ENCODE measurements around the gene SLC52A3. TPM values are rescaled to one million over a fixed set of nuclear protein-coding genes. Genes with fewer than 3 reads are reported as not detected.

Gene SLC52A3
- total and polyA plus RNA-seq, 2 donors (not counting 3 experiments of a cell fraction or from before 2014, with no cell fraction given), result not detected

DNA sequence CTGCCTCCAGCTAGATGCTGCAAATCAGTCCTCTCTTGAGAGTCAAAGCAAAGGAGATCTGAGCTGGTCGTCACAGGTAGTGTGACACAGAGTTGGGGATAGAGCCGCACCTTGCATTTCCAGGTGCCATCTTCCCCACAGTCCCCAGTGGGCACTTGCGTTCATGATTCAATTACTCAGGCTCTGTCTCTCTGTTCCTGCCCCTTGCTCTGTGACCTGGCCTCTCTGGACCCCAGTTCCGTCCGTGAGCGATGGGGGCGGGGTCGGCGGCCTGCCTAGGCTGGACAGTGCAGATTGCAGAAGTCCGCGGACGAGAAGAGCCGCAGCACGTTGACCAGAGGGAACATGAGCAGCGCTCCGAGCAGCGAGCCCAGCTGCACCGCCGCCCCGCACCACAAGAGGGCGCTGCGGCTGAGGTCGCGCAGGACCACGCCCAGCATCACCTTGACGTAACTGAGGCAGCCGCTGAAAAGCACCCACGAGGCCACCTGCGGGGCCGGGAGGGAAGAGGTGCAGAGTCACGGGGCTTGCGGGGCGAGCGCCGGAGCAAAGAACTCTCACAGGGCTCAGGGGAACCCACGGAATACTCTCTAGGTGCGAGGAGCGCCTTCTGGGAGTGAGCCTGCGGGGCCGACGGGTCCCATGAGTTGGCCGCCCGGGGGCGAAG, 7.4 kb downstream of the SLC52A3 start:
- CTCF ChIA-PET, result interaction anchor here (1.3 to 1.6 kb wide), 2 partner anchors 8 to 13 kb away, joined by 4 read pairs; partner anchors contain the start of gene SLC52A3
- intact Hi-C loops (cut with micrococcal nuclease), result no loop called here

DNA sequence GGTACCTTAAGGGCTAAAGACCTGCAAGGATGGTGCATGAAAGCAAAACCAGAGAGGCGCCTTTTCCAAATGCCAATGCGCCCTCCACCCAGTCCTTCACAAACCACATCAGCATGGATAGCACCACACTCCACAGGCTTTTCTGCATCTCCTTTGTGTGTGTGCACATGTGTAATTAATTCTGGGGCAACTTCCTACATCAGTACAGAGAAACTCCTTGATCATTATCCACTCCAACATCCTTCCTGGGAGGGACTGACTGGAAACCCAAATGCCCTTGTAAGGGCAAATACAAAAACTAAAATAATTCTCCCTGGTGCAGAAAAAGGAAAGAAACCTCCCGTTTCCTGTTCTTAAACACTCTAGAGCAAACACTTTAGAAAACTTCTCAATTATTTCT, 10.8 kb downstream of the SLC52A3 start:
- FAIRE-seq (no peak), DNase-seq (ENCODE audit: low read depth, low spot score) (no peak)
- intact Hi-C loops (cut with micrococcal nuclease) (no loop called here), dilution Hi-C loops (cut with MboI; ENCODE audit: extremely low pct_ligation_motif_present, low sequenced_read_pairs) (no loop called here)
- no peaks in the 10 kb centered on the region for H4K20me1 ChIP-seq (replicated peaks; ENCODE audit: control insufficient read depth, extremely low read depth, insufficient read depth, low read length)
- no TSS peak for BruUV-seq (replicated peaks)
- H3K9me3 ChIP-seq (replicated peaks; ENCODE audit: control insufficient read depth, insufficient read depth, low read length), result no peaks in the 10 kb centered on the region
- H3K27me3 ChIP-seq (ENCODE audit: control insufficient read depth in 2 of 2, insufficient read depth in 2 of 2, low read length in 2 of 2), result peaks cover 0 to 2% of the 10 kb centered on the region in 2 experiments
- no peaks in the 10 kb centered on the region for H3K4me1 ChIP-seq (ENCODE audit: control insufficient read depth, extremely low read depth, insufficient read depth, low read length)
- H3K79me2 ChIP-seq (ENCODE audit: control insufficient read depth, insufficient read depth, low read length), result no peaks in the 10 kb centered on the region
- no peaks in the 10 kb centered on the region for H3K36me3 ChIP-seq (ENCODE audit: control insufficient read depth in 2 of 2, extremely low read depth in 1 of 2, insufficient read depth in 2 of 2, low read length in 2 of 2)
- H3K9ac ChIP-seq (replicated peaks; ENCODE audit: extremely low read depth, insufficient read depth, low read length), result no peak overlapping the region
- no peak overlapping the region for H3K4me2 ChIP-seq (ENCODE audit: insufficient read depth, low read length)
- TF ChIP-seq POLR2A (IDR thresholded peaks at IDR 0.05; ENCODE audit: low read depth, low read length), result no peak
- TF ChIP-seq, protein P1, sequence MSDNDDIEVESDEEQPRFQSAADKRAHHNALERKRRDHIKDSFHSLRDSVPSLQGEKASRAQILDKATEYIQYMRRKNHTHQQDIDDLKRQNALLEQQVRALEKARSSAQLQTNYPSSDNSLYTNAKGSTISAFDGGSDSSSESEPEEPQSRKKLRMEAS (IDR thresholded peaks at IDR 0.05; ENCODE audit: insufficient read depth, insufficient read length), result no peak
- no peak for TF ChIP-seq JUN (IDR thresholded peaks at IDR 0.05; ENCODE audit: borderline replicate concordance, insufficient read depth, insufficient read length, low read depth)
- no peak for TF ChIP-seq MYC (IDR thresholded peaks at IDR 0.05; ENCODE audit: low read depth, low read length)
- TF ChIP-seq, protein P2, sequence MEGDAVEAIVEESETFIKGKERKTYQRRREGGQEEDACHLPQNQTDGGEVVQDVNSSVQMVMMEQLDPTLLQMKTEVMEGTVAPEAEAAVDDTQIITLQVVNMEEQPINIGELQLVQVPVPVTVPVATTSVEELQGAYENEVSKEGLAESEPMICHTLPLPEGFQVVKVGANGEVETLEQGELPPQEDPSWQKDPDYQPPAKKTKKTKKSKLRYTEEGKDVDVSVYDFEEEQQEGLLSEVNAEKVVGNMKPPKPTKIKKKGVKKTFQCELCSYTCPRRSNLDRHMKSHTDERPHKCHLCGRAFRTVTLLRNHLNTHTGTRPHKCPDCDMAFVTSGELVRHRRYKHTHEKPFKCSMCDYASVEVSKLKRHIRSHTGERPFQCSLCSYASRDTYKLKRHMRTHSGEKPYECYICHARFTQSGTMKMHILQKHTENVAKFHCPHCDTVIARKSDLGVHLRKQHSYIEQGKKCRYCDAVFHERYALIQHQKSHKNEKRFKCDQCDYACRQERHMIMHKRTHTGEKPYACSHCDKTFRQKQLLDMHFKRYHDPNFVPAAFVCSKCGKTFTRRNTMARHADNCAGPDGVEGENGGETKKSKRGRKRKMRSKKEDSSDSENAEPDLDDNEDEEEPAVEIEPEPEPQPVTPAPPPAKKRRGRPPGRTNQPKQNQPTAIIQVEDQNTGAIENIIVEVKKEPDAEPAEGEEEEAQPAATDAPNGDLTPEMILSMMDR (IDR thresholded peaks at IDR 0.05; ENCODE audit: extremely low read depth in 1 of 2, insufficient read depth in 1 of 2, low read depth in 1 of 2, low read length in 2 of 2), result no peak
- no peak for TF ChIP-seq EZH2 (IDR thresholded peaks at IDR 0.05; ENCODE audit: borderline replicate concordance, low read depth, low read length, severe bottlenecking)
- TF ChIP-seq FOS (IDR thresholded peaks at IDR 0.05; ENCODE audit: borderline replicate concordance, insufficient read depth, low read length), result no peak
- TF ChIP-seq POLR2AphosphoS5 (IDR thresholded peaks at IDR 0.05; ENCODE audit: insufficient read depth, low read depth, low read length), result no peak
- TF ChIP-seq GATA2 (IDR thresholded peaks at IDR 0.05; ENCODE audit: insufficient read depth, insufficient read length, low read depth, low read length), result no peak
- CTCF ChIA-PET, result interaction anchor here (0.7 to 1.1 kb wide), 2 partner anchors 15 to 403 kb away, joined by 3 read pairs; no protein-coding TSS in a partner anchor
- POLR2A ChIA-PET, result no interaction called here
- no peak overlapping the region for H3K4me3 ChIP-seq (replicated peaks in 1 of 3; ENCODE audit: insufficient read depth in 1 of 3, low read depth in 1 of 3, low read length in 3 of 3)
- H3K9me1 ChIP-seq (replicated peaks; ENCODE audit: control insufficient read depth, extremely low read depth, insufficient read depth, low read length), result no peaks in the 10 kb centered on the region
- no peak overlapping the region for H3K27ac ChIP-seq (ENCODE audit: insufficient read depth, low read depth, low read length)
- H2AFZ ChIP-seq (ENCODE audit: low read depth, low read length), result no peak overlapping the region

More for the DNA sequence above, 7.4 kb downstream of the SLC52A3 start:
- H4K20me1 ChIP-seq (replicated peaks; ENCODE audit: control insufficient read depth, extremely low read depth, insufficient read depth, low read length), result no peaks in the 10 kb centered on the region
- H3K4me3 ChIP-seq (replicated peaks in 1 of 3; ENCODE audit: insufficient read depth in 1 of 3, low read depth in 1 of 3, low read length in 3 of 3), result no peak overlapping the region
- H3K4me1 ChIP-seq (ENCODE audit: control insufficient read depth, extremely low read depth, insufficient read depth, low read length), result no peaks in the 10 kb centered on the region
- H3K79me2 ChIP-seq (ENCODE audit: control insufficient read depth, insufficient read depth, low read length), result no peaks in the 10 kb centered on the region
- H2AFZ ChIP-seq (ENCODE audit: low read depth, low read length), result no peak overlapping the region
- H3K9ac ChIP-seq (replicated peaks; ENCODE audit: extremely low read depth, insufficient read depth, low read length), result no peak overlapping the region
- H3K9me3 ChIP-seq (replicated peaks; ENCODE audit: control insufficient read depth, insufficient read depth, low read length), result no peaks in the 10 kb centered on the region
- no peak for TF ChIP-seq GATA2 (IDR thresholded peaks at IDR 0.05; ENCODE audit: insufficient read depth, insufficient read length, low read depth, low read length)
- no peak for TF ChIP-seq POLR2AphosphoS5 (IDR thresholded peaks at IDR 0.05; ENCODE audit: insufficient read depth, low read depth, low read length)
- TF ChIP-seq, protein P2 (IDR thresholded peaks at IDR 0.05; ENCODE audit: extremely low read depth in 1 of 2, insufficient read depth in 1 of 2, low read depth in 1 of 2, low read length in 2 of 2), result peak; percentile 83 to 87
- BruUV-seq (replicated peaks), result no TSS peak
- no peak overlapping the region for H3K4me2 ChIP-seq (ENCODE audit: insufficient read depth, low read length)
- POLR2A ChIA-PET, result no interaction called here
- H3K27ac ChIP-seq (ENCODE audit: insufficient read depth, low read depth, low read length), result no peak overlapping the region
- peak; percentile 26 for DNase-seq (ENCODE audit: low read depth, low spot score)
- no peak for FAIRE-seq
- dilution Hi-C loops (cut with MboI; ENCODE audit: extremely low pct_ligation_motif_present, low sequenced_read_pairs), result no loop called here
- H3K9me1 ChIP-seq (replicated peaks; ENCODE audit: control insufficient read depth, extremely low read depth, insufficient read depth, low read length), result no peaks in the 10 kb centered on the region
- H3K27me3 ChIP-seq (ENCODE audit: control insufficient read depth in 2 of 2, insufficient read depth in 2 of 2, low read length in 2 of 2), result no peaks in the 10 kb centered on the region
- H3K36me3 ChIP-seq (ENCODE audit: control insufficient read depth in 2 of 2, extremely low read depth in 1 of 2, insufficient read depth in 2 of 2, low read length in 2 of 2), result no peaks in the 10 kb centered on the region
